ENCODE data around the gene CPNE4. TPM values are rescaled to one million over a fixed set of nuclear protein-coding genes. Genes with fewer than 3 reads are reported as not detected.
"Not testable (repeated sequence)": the region's sequence is repeated elsewhere in the genome, so short reads cannot be mapped to it uniquely, and the experiment has no call there.

The CPNE4 gene
- total and polyA plus RNA-seq, 2 donors (not counting 3 experiments of a cell fraction or from before 2014, with no cell fraction given) = not detected

DNA sequence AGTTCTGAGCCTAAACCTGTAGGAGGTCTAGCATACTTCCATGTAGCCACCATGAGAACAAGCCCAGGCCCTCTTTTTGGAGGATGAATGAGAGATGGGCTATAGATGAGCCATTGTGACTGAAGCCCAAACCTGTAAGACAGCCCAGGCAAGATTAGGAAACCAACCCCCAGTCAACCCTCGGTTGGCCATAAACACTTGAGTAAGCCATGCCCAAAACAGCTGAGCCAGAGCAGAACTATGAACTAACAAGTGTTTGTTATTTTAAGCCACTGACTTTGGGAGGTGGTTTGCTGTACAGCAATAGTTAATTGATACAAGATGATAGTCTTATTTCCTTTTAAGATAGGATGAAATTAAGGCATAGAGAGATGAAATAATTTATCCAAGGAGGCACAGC lies 12.4 kb upstream of the CPNE4 start:
- no TSS peak for BruUV-seq (replicated peaks)
- Histone ChIP-seq H3K4me2 (ENCODE audit: insufficient read depth, low read length) (no peak overlapping the region), H3K9me1 (replicated peaks; ENCODE audit: control insufficient read depth, extremely low read depth, insufficient read depth, low read length) (no peaks in the 10 kb centered on the region), H2AFZ (ENCODE audit: low read depth, low read length) (no peak overlapping the region), H4K20me1 (replicated peaks; ENCODE audit: control insufficient read depth, extremely low read depth, insufficient read depth, low read length) (no peaks in the 10 kb centered on the region), H3K27me3 (ENCODE audit: control insufficient read depth in 2 of 2, insufficient read depth in 2 of 2, low read length in 2 of 2) (no peaks in the 10 kb centered on the region), H3K79me2 (ENCODE audit: control insufficient read depth, insufficient read depth, low read length) (no peaks in the 10 kb centered on the region), H3K4me3 (replicated peaks in 1 of 3; ENCODE audit: insufficient read depth in 1 of 3, low read depth in 1 of 3, low read length in 3 of 3) (no peak overlapping the region), H3K27ac (ENCODE audit: insufficient read depth, low read depth, low read length) (no peak overlapping the region), H3K36me3 (ENCODE audit: control insufficient read depth in 2 of 2, extremely low read depth in 1 of 2, insufficient read depth in 2 of 2, low read length in 2 of 2) (no peaks in the 10 kb centered on the region), H3K4me1 (ENCODE audit: control insufficient read depth, extremely low read depth, insufficient read depth, low read length) (no peaks in the 10 kb centered on the region), H3K9ac (replicated peaks; ENCODE audit: extremely low read depth, insufficient read depth, low read length) (no peak overlapping the region), H3K9me3 (replicated peaks; ENCODE audit: control insufficient read depth, insufficient read depth, low read length) (no peaks in the 10 kb centered on the region)
- no peak for DNase-seq (ENCODE audit: low read depth, low spot score)
- TF ChIP-seq EZH2 (IDR thresholded peaks at IDR 0.05; ENCODE audit: borderline replicate concordance, low read depth, low read length, severe bottlenecking) (no peak), JUN (IDR thresholded peaks at IDR 0.05; ENCODE audit: borderline replicate concordance, insufficient read depth, insufficient read length, low read depth) (no peak), POLR2AphosphoS5 (IDR thresholded peaks at IDR 0.05; ENCODE audit: insufficient read depth, low read depth, low read length) (no peak)
- TF ChIP-seq, protein P1, sequence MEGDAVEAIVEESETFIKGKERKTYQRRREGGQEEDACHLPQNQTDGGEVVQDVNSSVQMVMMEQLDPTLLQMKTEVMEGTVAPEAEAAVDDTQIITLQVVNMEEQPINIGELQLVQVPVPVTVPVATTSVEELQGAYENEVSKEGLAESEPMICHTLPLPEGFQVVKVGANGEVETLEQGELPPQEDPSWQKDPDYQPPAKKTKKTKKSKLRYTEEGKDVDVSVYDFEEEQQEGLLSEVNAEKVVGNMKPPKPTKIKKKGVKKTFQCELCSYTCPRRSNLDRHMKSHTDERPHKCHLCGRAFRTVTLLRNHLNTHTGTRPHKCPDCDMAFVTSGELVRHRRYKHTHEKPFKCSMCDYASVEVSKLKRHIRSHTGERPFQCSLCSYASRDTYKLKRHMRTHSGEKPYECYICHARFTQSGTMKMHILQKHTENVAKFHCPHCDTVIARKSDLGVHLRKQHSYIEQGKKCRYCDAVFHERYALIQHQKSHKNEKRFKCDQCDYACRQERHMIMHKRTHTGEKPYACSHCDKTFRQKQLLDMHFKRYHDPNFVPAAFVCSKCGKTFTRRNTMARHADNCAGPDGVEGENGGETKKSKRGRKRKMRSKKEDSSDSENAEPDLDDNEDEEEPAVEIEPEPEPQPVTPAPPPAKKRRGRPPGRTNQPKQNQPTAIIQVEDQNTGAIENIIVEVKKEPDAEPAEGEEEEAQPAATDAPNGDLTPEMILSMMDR (IDR thresholded peaks at IDR 0.05; ENCODE audit: extremely low read depth in 1 of 2, insufficient read depth in 1 of 2, low read depth in 1 of 2, low read length in 2 of 2) = no peak
- dilution Hi-C loops (cut with MboI; ENCODE audit: extremely low pct_ligation_motif_present, low sequenced_read_pairs) (no loop called here), intact Hi-C loops (cut with micrococcal nuclease) (no loop called here)
- no peak for FAIRE-seq
- POLR2A ChIA-PET = no interaction called here
- CTCF ChIA-PET = interaction anchor here (1.3 kb wide), 1 partner anchor 12 kb away, joined by 6 read pairs; the partner anchor contains the start of gene CPNE4

GRCh38 chr3:132044874-132045273 lies 10.1 kb upstream of the CPNE4 start:
- FAIRE-seq; DNase-seq (ENCODE audit: low read depth, low spot score); H3K4me3 ChIP-seq (replicated peaks in 1 of 3; ENCODE audit: insufficient read depth in 1 of 3, low read depth in 1 of 3, low read length in 3 of 3); H3K27me3 ChIP-seq (ENCODE audit: control insufficient read depth in 2 of 2, insufficient read depth in 2 of 2, low read length in 2 of 2); H3K27ac ChIP-seq (ENCODE audit: insufficient read depth, low read depth, low read length); H3K9me1 ChIP-seq (replicated peaks; ENCODE audit: control insufficient read depth, extremely low read depth, insufficient read depth, low read length); H3K9me3 ChIP-seq (replicated peaks; ENCODE audit: control insufficient read depth, insufficient read depth, low read length); H3K9ac ChIP-seq (replicated peaks; ENCODE audit: extremely low read depth, insufficient read depth, low read length); H3K36me3 ChIP-seq (ENCODE audit: control insufficient read depth in 2 of 2, extremely low read depth in 1 of 2, insufficient read depth in 2 of 2, low read length in 2 of 2); dilution Hi-C loops (cut with MboI; ENCODE audit: extremely low pct_ligation_motif_present, low sequenced_read_pairs); H2AFZ ChIP-seq (ENCODE audit: low read depth, low read length); POLR2A ChIA-PET; BruUV-seq (replicated peaks); H3K79me2 ChIP-seq (ENCODE audit: control insufficient read depth, insufficient read depth, low read length); H3K4me2 ChIP-seq (ENCODE audit: insufficient read depth, low read length); H4K20me1 ChIP-seq (replicated peaks; ENCODE audit: control insufficient read depth, extremely low read depth, insufficient read depth, low read length); CTCF ChIA-PET; intact Hi-C loops (cut with micrococcal nuclease); H3K4me1 ChIP-seq (ENCODE audit: control insufficient read depth, extremely low read depth, insufficient read depth, low read length): not testable (repeated sequence)

All from endothelial cell of umbilical vein (primary cell).